Retina (tissue), 1 donor: ENCODE results near the gene BBS1.
"Not testable (repeated sequence)": the region's sequence is repeated elsewhere in the genome, so short reads cannot be mapped to it uniquely, and the experiment has no call there.

ENCODE experiments used
- DNase-seq: peaks from one replicate; pipeline ENCODE4 v3.0.0-alpha.2; 2016

The BBS1 gene

DNA sequence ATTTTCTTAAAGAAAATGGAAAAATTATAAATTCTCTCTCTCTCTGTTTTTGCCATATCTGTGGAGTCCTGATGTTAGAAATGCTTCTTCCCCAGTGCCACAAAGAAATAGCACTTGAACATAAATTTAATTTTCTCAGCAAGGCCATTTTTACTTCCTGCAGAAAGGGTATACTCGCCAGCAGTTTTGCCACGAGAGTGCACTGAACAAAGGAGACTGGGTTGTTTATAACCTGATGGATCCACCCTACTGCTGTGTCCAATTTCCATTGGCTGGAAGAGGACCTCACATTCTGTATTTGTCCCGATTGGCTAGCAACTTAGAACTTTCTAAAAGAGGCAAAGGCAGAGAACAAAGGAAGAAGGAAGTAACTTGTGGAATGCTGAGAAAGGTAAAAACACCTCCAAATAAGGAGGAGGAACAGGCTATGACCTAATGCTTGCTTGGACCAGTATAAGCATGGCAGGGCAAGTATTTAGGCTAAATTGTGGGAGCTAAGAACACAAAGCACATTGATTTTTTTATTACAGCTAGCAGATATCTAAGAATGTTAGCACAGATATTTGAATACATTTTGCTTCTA, 72.2 kb downstream of the BBS1 start:
- not testable (repeated sequence) for DNase-seq
